HepG2 (cell line): ENCODE data around the gene TOX4. TPM values are rescaled to one million over a fixed set of nuclear protein-coding genes. Genes with fewer than 3 reads are reported as not detected.

Experiments used
- ATF5 ChIP-seq: sonication (generic); formaldehyde crosslinking; IDR thresholded peaks from 2 replicates; pipeline ENCODE4 v1.4.0; 2020; ENCODE audit warnings: mild to moderate bottlenecking, low read depth, missing genetic modification reagents
- CERS6 ChIP-seq: sonication (generic); formaldehyde crosslinking; IDR thresholded peaks from 2 replicates; pipeline ENCODE4 v1.5.0; 2020; ENCODE audit warnings: missing genetic modification reagents
- HNRNPK ChIP-seq: fragments of 200-400 bp; formaldehyde crosslinking; IDR thresholded peaks from 2 replicates; pipeline ENCODE4 v1.6.1; 2018; ENCODE audit warnings: low read length, low read depth, moderate library complexity, mild to moderate bottlenecking; ENCODE audit not compliant: poor library complexity, severe bottlenecking
- HNRNPUL1 ChIP-seq: fragments of 200-400 bp; formaldehyde crosslinking; IDR thresholded peaks from 2 replicates; pipeline ENCODE4 v1.6.1; 2017; ENCODE audit warnings: low read depth, mild to moderate bottlenecking, low read length, moderate library complexity
- HOMEZ ChIP-seq: IDR thresholded peaks from 2 replicates; pipeline ENCODE4 v1.6.1; 2016; ENCODE audit warnings: low read depth
- KDM5A ChIP-seq: fragments of 200-600 bp; sonication (generic); IDR thresholded peaks from 2 replicates; pipeline ENCODE4 v1.7.0; 2018; ENCODE audit warnings: antibody characterized with exemption, mild to moderate bottlenecking, low read length, borderline replicate concordance
- KLF16 ChIP-seq, 2 experiments: sonication (generic) in 1 of 2; formaldehyde crosslinking in 1 of 2; IDR thresholded peaks; 2 replicates each; pipeline versions ENCODE4 v1.6.1 to v1.8.0; 2016 to 2023; ENCODE audit warnings: missing genetic modification reagents in 2 of 2, missing compliant biosample characterization in 1 of 2
- MAF1 ChIP-seq: sonication (generic); formaldehyde crosslinking; IDR thresholded peaks from 2 replicates; pipeline ENCODE4 v1.5.0; 2020; ENCODE audit warnings: missing genetic modification reagents, borderline replicate concordance
- MLX ChIP-seq: IDR thresholded peaks from 2 replicates; pipeline ENCODE4 v1.6.1; 2016
- PAWR ChIP-seq: sonication (generic); formaldehyde crosslinking; IDR thresholded peaks from 2 replicates; pipeline ENCODE4 v1.4.0; 2020; ENCODE audit warnings: missing genetic modification reagents, mild to moderate bottlenecking, borderline replicate concordance
- ZNF143 ChIP-seq: sonication (generic); formaldehyde crosslinking; IDR thresholded peaks from 2 replicates; pipeline ENCODE4 v1.4.0; 2020; ENCODE audit warnings: missing genetic modification reagents
- ZNF3 ChIP-seq: IDR thresholded peaks from 2 replicates; pipeline ENCODE4 v1.7.0; 2017; ENCODE audit warnings: inconsistent platforms
- ZNF317 ChIP-seq: sonication (generic); formaldehyde crosslinking; IDR thresholded peaks from 2 replicates; pipeline ENCODE4 v1.5.0; 2020; ENCODE audit warnings: mild to moderate bottlenecking, missing genetic modification reagents
- ZNF713 ChIP-seq: sonication (generic); formaldehyde crosslinking; IDR thresholded peaks from 2 replicates; pipeline ENCODE4 v1.4.0; 2020; ENCODE audit warnings: mild to moderate bottlenecking, missing genetic modification reagents
- ZSCAN12 ChIP-seq: sonication (generic); formaldehyde crosslinking; IDR thresholded peaks from 2 replicates; pipeline ENCODE4 v1.9.0; 2021; ENCODE audit warnings: mild to moderate bottlenecking, missing genetic modification reagents
- polyA plus RNA-seq, 8 experiments: library from polyadenylated mRNA; depleted of rRNA in 3 of 8; stranded (reverse) in 7 of 8; unstranded in 1 of 8; fragments of >200 nt; fragmentation: Illumina TruSeq in 4 of 8; extraction: Trizol in 4 of 8; gene quantifications; 2 replicates each; pipeline versions ENCODE4 v1.2.1 to v1.2.3, GENCODE V29; 2011 to 2016; ENCODE audit warnings: low read depth in 4 of 8, missing spikeins in 1 of 8, mixed read lengths in 1 of 8; ENCODE audit not compliant: insufficient read depth in 1 of 8
- total RNA-seq, 5 experiments: library from RNA; depleted of rRNA; stranded (reverse); fragments of >200 nt; fragmentation: Illumina TruSeq; extraction: Trizol; gene quantifications; 2 replicates each; pipeline ENCODE4 v1.2.3, GENCODE V29; 2016; ENCODE audit warnings: low read depth in 1 of 5
- TF ChIP-seq, protein P1 (sequence below): sonication (generic); formaldehyde crosslinking; IDR thresholded peaks from 2 replicates; pipeline ENCODE4 v1.5.1; 2020; ENCODE audit warnings: mild to moderate bottlenecking, missing genetic modification reagents
- TF ChIP-seq, protein P2 (sequence below): sonication (generic); formaldehyde crosslinking; IDR thresholded peaks from 2 replicates; pipeline ENCODE4 v1.9.0; 2021; ENCODE audit warnings: missing genetic modification reagents, mild to moderate bottlenecking, borderline replicate concordance
- TF ChIP-seq, protein P3 (sequence below): fragments of 450-650 bp; IDR thresholded peaks from 2 replicates; pipeline ENCODE4 v1.6.1; 2016

The TOX4 gene
- total and polyA plus RNA-seq, 2 of the 13 experiments (the other 11 are each of a cell fraction or from before 2014, with no cell fraction given), result 71.8 to 163 TPM

DNA sequence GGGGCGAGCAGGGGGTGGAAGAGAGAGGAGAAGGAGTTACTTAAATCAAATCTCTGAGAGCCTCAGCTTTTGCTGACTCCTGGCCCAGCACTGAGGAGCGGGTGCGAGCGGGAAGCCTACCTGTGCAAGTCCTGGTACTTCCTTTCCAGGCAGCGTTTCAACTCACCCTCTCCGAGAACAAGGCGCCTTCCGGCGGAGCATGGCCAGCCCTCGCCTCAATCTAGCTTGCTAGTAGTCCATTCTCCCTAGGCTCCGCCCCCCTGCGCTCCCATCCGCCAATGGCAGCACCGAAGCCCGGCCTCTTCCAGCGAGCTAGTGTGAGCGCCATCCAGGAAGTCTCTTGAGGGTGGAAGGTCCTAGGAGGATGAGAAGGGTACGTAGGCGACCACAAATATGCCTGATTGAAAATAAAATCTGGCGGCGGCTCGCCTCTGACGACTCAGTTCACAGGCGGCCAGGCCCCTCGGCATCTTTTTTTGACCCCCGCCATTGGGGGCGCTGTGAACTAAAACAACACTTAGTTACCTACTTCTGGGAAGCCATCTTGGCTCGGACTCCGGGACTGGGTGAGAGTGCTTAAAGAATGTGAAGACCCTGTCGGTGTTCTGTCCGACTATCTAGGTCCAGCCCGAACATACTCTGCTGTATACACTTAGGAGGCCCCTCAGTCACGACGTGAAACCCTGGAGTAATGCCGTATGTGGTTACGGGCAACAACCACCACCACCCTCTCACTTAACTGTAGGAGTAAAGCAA, 20.9 kb upstream of the TOX4 start, which contains the start of gene CHD8 (continued):
- peak; percentile 93 for TF ChIP-seq HOMEZ (CRISPR knock-in tag)
- no peak; the same call in 1 of the 2 replicates for TF ChIP-seq MAF1 (CRISPR knock-in tag)
- no peak for TF ChIP-seq HNRNPK
- peak; percentile 82; the same call in 1 of the 2 replicates for TF ChIP-seq KDM5A
- TF ChIP-seq ZNF713, result no peak
- TF ChIP-seq KLF16 (CRISPR knock-in tag; IDR thresholded peaks at IDR 0.05), result no peak; a peak in 2 of 4 replicates
- TF ChIP-seq ATF5 (CRISPR knock-in tag), result no peak
- TF ChIP-seq MLX, result peak; percentile 10
- peak; percentile 84 for TF ChIP-seq ZNF317 (CRISPR knock-in tag)
- TF ChIP-seq, protein P1, sequence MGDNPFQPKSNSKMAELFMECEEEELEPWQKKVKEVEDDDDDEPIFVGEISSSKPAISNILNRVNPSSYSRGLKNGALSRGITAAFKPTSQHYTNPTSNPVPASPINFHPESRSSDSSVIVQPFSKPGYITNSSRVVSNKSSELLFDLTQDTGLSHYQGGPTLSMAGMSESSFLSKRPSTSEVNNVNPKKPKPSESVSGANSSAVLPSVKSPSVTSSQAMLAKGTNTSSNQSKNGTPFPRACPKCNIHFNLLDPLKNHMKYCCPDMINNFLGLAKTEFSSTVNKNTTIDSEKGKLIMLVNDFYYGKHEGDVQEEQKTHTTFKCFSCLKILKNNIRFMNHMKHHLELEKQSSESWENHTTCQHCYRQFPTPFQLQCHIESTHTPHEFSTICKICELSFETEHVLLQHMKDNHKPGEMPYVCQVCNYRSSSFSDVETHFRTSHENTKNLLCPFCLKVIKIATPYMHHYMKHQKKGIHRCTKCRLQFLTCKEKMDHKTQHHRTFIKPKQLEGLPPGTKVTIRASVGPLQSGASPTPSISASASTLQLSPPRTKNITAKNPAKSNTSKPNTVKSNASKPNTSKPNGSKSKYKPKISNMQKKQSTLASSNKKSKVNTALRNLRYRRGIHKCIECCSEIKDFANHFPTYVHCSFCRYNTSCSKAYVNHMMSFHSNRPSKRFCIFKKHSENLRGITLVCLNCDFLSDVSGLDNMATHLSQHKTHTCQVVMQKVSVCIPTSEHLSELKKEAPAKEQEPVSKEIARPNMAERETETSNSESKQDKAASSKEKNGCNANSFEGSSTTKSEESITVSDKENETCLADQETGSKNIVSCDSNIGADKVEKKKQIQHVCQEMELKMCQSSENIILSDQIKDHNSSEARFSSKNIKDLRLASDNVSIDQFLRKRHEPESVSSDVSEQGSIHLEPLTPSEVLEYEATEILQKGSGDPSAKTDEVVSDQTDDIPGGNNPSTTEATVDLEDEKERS (CRISPR knock-in tag), result peak; percentile 96
- TF ChIP-seq ZNF3 (CRISPR knock-in tag), result no peak
- TF ChIP-seq PAWR (CRISPR knock-in tag), result no peak; the same call in 1 of the 2 replicates
- no peak for TF ChIP-seq HNRNPUL1
- TF ChIP-seq, protein P2, sequence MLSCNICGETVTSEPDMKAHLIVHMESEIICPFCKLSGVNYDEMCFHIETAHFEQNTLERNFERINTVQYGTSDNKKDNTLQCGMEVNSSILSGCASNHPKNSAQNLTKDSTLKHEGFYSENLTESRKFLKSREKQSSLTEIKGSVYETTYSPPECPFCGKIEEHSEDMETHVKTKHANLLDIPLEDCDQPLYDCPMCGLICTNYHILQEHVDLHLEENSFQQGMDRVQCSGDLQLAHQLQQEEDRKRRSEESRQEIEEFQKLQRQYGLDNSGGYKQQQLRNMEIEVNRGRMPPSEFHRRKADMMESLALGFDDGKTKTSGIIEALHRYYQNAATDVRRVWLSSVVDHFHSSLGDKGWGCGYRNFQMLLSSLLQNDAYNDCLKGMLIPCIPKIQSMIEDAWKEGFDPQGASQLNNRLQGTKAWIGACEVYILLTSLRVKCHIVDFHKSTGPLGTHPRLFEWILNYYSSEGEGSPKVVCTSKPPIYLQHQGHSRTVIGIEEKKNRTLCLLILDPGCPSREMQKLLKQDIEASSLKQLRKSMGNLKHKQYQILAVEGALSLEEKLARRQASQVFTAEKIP (CRISPR knock-in tag), result no peak
- no peak for TF ChIP-seq CERS6 (CRISPR knock-in tag)
- peak; percentile 13; the same call in 1 of the 2 replicates for TF ChIP-seq ZNF143 (CRISPR knock-in tag)
- TF ChIP-seq, protein P3, sequence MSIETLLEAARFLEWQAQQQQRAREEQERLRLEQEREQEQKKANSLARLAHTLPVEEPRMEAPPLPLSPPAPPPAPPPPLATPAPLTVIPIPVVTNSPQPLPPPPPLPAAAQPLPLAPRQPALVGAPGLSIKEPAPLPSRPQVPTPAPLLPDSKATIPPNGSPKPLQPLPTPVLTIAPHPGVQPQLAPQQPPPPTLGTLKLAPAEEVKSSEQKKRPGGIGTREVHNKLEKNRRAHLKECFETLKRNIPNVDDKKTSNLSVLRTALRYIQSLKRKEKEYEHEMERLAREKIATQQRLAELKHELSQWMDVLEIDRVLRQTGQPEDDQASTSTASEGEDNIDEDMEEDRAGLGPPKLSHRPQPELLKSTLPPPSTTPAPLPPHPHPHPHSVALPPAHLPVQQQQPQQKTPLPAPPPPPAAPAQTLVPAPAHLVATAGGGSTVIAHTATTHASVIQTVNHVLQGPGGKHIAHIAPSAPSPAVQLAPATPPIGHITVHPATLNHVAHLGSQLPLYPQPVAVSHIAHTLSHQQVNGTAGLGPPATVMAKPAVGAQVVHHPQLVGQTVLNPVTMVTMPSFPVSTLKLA, result peak; percentile 53; the same call in 1 of the 2 replicates
- 0 out of 2 replicates have a peak, but pooled peaks have one; percentile 32 for TF ChIP-seq ZSCAN12
